Testis (tissue), 3 donors: ENCODE data around the gene SSBP2. TPM values are rescaled to one million over a fixed set of nuclear protein-coding genes. Genes with fewer than 3 reads are reported as not detected.
A peak's percentile ranks its signal among the peaks of the same experiment; 100 is the strongest.

Experiments
- DNase-seq: peaks from one replicate; pipeline ENCODE4 v3.0.0-alpha.2; 2019
- H3K27ac ChIP-seq, 2 donors: fragments of 200-600 bp; sonication (generic); one replicate each; pipeline ENCODE4 v1.5.1; 2019
- H3K27me3 ChIP-seq: fragments of 200-600 bp; sonication (generic); one replicate; pipeline ENCODE4 v1.5.1; 2019
- H3K36me3 ChIP-seq: fragments of 200-600 bp; sonication (generic); one replicate; pipeline ENCODE4 v1.5.1; 2017; ENCODE audit warnings: low read depth; ENCODE audit errors: missing control alignments
- H3K4me1 ChIP-seq: fragments of 200-600 bp; sonication (generic); one replicate; pipeline ENCODE4 v1.5.1; 2019
- H3K4me3 ChIP-seq, 2 donors: fragments of 200-600 bp; sonication (generic); one replicate each; pipeline ENCODE4 v1.5.1; 2017 to 2019
- H3K9me3 ChIP-seq: fragments of 200-600 bp; sonication (generic); one replicate; pipeline ENCODE4 v1.5.1; 2017
- POLR2A ChIP-seq: fragments of 450-650 bp; IDR thresholded peaks from one replicate; pipeline ENCODE4 v1.6.1; 2017; ENCODE audit warnings: antibody characterized with exemption, mild to moderate bottlenecking, moderate library complexity
- WGBS, 2 donors: methylation state at CpG; one replicate each; pipeline ENCODE4 v1.1.5; 2018; 5-methylcytosine and 5-hydroxymethylcytosine counted together
- intact Hi-C: fragments of 100-400 bp; cut with DNase I; formaldehyde crosslinking; loops from one replicate; pipeline ENCODE4 v1.15.1; 2023; ENCODE audit warnings: low total_unique reads
- polyA plus RNA-seq: library from polyadenylated mRNA; stranded (reverse); fragments of 350-450 nt; fragmentation: Illumina TruSeq; extraction: RNeasy Lipid Tissue Mini Kit (QIAGEN cat#74804); gene quantifications from one replicate; pipeline ENCODE4 v1.2.3, GENCODE V29; 2014; ENCODE audit warnings: low read depth, low replicate concordance; ENCODE audit not compliant: insufficient read depth
- total RNA-seq, 2 donors: library from RNA; depleted of rRNA; stranded (reverse); fragments of >200 nt; gene quantifications; one replicate each; pipeline ENCODE4 v1.2.3, GENCODE V29; 2016
- TF ChIP-seq, protein P1 (sequence below), 3 experiments: fragments of 450-650 bp in 2 of 3; fragments of 200-600 bp in 1 of 3; sonication (generic) in 1 of 3; IDR thresholded peaks; one replicate each; pipeline ENCODE4 v1.5.1; 2016 to 2019; ENCODE audit warnings: antibody characterized with exemption in 3 of 3, mild to moderate bottlenecking in 2 of 3, moderate library complexity in 1 of 3

The SSBP2 gene
- total and polyA plus RNA-seq, 3 donors from 2014 or later = 17.5 to 27.6 (median 22.7) TPM

GRCh38 chr5:81517462-81517861 is 233.4 kb downstream of the SSBP2 start:
- H3K36me3 ChIP-seq = no peaks in the 10 kb centered on the region
- no peaks in the 10 kb centered on the region for H3K4me1 ChIP-seq
- TF ChIP-seq POLR2A = no peak
- TF ChIP-seq, protein P1, sequence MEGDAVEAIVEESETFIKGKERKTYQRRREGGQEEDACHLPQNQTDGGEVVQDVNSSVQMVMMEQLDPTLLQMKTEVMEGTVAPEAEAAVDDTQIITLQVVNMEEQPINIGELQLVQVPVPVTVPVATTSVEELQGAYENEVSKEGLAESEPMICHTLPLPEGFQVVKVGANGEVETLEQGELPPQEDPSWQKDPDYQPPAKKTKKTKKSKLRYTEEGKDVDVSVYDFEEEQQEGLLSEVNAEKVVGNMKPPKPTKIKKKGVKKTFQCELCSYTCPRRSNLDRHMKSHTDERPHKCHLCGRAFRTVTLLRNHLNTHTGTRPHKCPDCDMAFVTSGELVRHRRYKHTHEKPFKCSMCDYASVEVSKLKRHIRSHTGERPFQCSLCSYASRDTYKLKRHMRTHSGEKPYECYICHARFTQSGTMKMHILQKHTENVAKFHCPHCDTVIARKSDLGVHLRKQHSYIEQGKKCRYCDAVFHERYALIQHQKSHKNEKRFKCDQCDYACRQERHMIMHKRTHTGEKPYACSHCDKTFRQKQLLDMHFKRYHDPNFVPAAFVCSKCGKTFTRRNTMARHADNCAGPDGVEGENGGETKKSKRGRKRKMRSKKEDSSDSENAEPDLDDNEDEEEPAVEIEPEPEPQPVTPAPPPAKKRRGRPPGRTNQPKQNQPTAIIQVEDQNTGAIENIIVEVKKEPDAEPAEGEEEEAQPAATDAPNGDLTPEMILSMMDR (IDR thresholded peaks at IDR 0.05) = no peak
- intact Hi-C loops = no loop called here
- H3K27me3 ChIP-seq = no peaks in the 10 kb centered on the region
- no peak for DNase-seq
- no peak overlapping the region for H3K4me3 ChIP-seq
- no peaks in the 10 kb centered on the region for H3K9me3 ChIP-seq
- no peak overlapping the region for H3K27ac ChIP-seq

- TF ChIP-seq POLR2A = no peak
- TF ChIP-seq, protein P1 (IDR thresholded peaks at IDR 0.05) = no peak
- no peaks in the 10 kb centered on the region for H3K9me3 ChIP-seq
- H3K36me3 ChIP-seq = no peaks in the 10 kb centered on the region
- no peaks in the 10 kb centered on the region for H3K27me3 ChIP-seq
- H3K27ac ChIP-seq = no peak overlapping the region
- DNase-seq = no peak
- H3K4me1 ChIP-seq = no peaks in the 10 kb centered on the region
- intact Hi-C loops = no loop called here
- H3K4me3 ChIP-seq = no peak overlapping the region
These were observed 234.8 kb downstream of the SSBP2 start for GRCh38 chr5:81516091-81516490.

- no peak for TF ChIP-seq POLR2A
- TF ChIP-seq, protein P1 (IDR thresholded peaks at IDR 0.05) = peak in 1 of 3 experiments; percentile 25
- no peak overlapping the region for H3K4me3 ChIP-seq
- no peak overlapping the region for H3K27ac ChIP-seq
- DNase-seq = no peak
- no peaks in the 10 kb centered on the region for H3K4me1 ChIP-seq
- no peaks in the 10 kb centered on the region for H3K36me3 ChIP-seq
- no peaks in the 10 kb centered on the region for H3K9me3 ChIP-seq
- intact Hi-C loops = no loop called here
- H3K27me3 ChIP-seq = no peaks in the 10 kb centered on the region
These were observed 236.9 kb downstream of the SSBP2 start for GRCh38 chr5:81513982-81514381.

- H3K4me1 ChIP-seq = no peaks in the 10 kb centered on the region
- H3K27ac ChIP-seq = no peak overlapping the region
- intact Hi-C loops = no loop called here
- no peaks in the 10 kb centered on the region for H3K27me3 ChIP-seq
- no peaks in the 10 kb centered on the region for H3K36me3 ChIP-seq
- 90 to 92% methylated on average over 2 of the region's 2 CpGs for WGBS, 2 donors
- no peak for DNase-seq
- TF ChIP-seq, protein P1 (IDR thresholded peaks at IDR 0.05) = no peak
- TF ChIP-seq POLR2A = no peak
- H3K4me3 ChIP-seq = no peak overlapping the region
- no peaks in the 10 kb centered on the region for H3K9me3 ChIP-seq
These were observed 237.4 kb downstream of the SSBP2 start for GRCh38 chr5:81513473-81513872.

DNA sequence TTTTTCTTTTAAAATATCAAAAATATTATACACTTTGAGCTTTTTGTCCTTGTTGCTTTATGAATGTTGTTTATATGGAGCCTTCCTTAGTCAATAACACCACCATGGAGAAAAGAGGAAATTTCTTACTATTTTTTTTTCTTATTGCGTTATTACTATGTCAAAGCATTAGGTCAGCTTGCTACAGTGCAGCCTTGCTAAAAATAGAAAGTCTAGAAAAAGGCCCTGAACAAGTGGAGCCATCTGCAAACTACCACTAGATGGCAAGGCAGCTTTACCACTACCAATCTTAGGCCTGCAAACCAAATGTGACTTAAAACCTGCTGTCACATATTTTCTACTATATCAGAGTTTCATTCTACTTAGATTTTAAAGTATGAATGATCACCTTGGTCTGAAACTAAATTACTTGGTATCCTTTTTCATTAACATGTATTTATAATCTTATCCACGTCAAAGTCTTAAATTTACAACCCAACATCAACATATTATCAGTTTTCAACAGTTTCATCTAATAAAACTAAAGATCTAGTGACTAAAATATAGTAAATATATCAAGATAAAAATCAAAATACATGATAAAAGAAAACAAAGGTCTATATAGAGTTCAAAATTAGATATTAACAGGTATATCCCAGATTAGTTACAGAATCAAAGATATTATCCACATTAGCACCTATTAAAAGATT is 243.9 kb downstream of the SSBP2 start:
- intact Hi-C loops = loop anchor here (10.0 kb wide), 1 partner anchor 348 kb away; no protein-coding TSS in a partner anchor
- 43% methylated on average over 2 of the region's 2 CpGs for WGBS, 2 donors
- peak overlapping the region in 1 of 2 donors; percentile 62 for H3K27ac ChIP-seq
- H3K9me3 ChIP-seq = no peaks in the 10 kb centered on the region
- H3K36me3 ChIP-seq = no peaks in the 10 kb centered on the region
- TF ChIP-seq, protein P1 (IDR thresholded peaks at IDR 0.05) = peak; percentile 72 to 90 (median 82)
- TF ChIP-seq POLR2A = no peak
- H3K27me3 ChIP-seq = no peaks in the 10 kb centered on the region
- H3K4me3 ChIP-seq = no peak overlapping the region
- peak; percentile 76 for DNase-seq
- H3K4me1 ChIP-seq = peaks cover 7% of the 10 kb centered on the region
